Stimulated activated CD4-positive, alpha-beta T cell treated with anti-CD3 and anti-CD28 coated beads, Interleukin-1b, Interleukin-23, amount 100 ng/mL, for 24 hours (primary cell): ENCODE data around the gene CNOT6.
"Not testable (repeated sequence)": the region's sequence is repeated elsewhere in the genome, so short reads cannot be mapped to it uniquely, and the experiment has no call there.

ENCODE experiments used
- DNase-seq, 4 experiments: peaks; one replicate each; pipeline ENCODE4 v3.0.0-alpha.2; 2020; ENCODE audit warnings: low read depth in 4 of 4, low spot score in 1 of 4

The CNOT6 gene

GRCh38 chr5:180494060-180494509, at the start of gene CNOT6:
Gene CNOT6, plus strand, starts transcription at chr5:180494379. Its CDS starts 34,898 bp downstream, at chr5:180529277.
- peak; percentile 86 to 92 (median 89) for DNase-seq

- DNase-seq = no peak
These were observed 39.4 kb upstream of the CNOT6 start for GRCh38 chr5:180454752-180455151.

GRCh38 chr5:180455872-180456271, 38.3 kb upstream of the CNOT6 start:
- DNase-seq = no peak

GRCh38 chr5:180456792-180457191, 37.4 kb upstream of the CNOT6 start:
- no peak for DNase-seq

- not testable (repeated sequence) for DNase-seq
These were observed 35.1 kb upstream of the CNOT6 start for GRCh38 chr5:180458852-180459673.

GRCh38 chr5:180459674-180460142, 34.5 kb upstream of the CNOT6 start:
- DNase-seq = not testable (repeated sequence)

GRCh38 chr5:180460834-180461233, 33.3 kb upstream of the CNOT6 start:
- DNase-seq = no peak

- DNase-seq = no peak
These were observed 32.9 kb upstream of the CNOT6 start for GRCh38 chr5:180461303-180461702.

- DNase-seq = no peak
These were observed 30.8 kb upstream of the CNOT6 start for GRCh38 chr5:180463216-180463900.

GRCh38 chr5:180463916-180464602, 30.1 kb upstream of the CNOT6 start:
- no peak for DNase-seq

GRCh38 chr5:180464603-180464970, 29.6 kb upstream of the CNOT6 start:
- DNase-seq = no peak

GRCh38 chr5:180465052-180465451, 29.1 kb upstream of the CNOT6 start:
- DNase-seq = not testable (repeated sequence)

GRCh38 chr5:180466316-180466715, 27.9 kb upstream of the CNOT6 start:
- no peak for DNase-seq

- DNase-seq = no peak
These were observed 26.9 kb upstream of the CNOT6 start for GRCh38 chr5:180467028-180467975.

- DNase-seq = no peak
These were observed 26.0 kb upstream of the CNOT6 start for GRCh38 chr5:180467989-180468731.

GRCh38 chr5:180468732-180469585, 25.2 kb upstream of the CNOT6 start:
- DNase-seq = no peak

GRCh38 chr5:180469586-180469865, 24.7 kb upstream of the CNOT6 start:
- DNase-seq = no peak

- no peak for DNase-seq
These were observed 24.3 kb upstream of the CNOT6 start for GRCh38 chr5:180469866-180470265.

GRCh38 chr5:180470361-180470760, 23.8 kb upstream of the CNOT6 start:
- DNase-seq = no peak
